GM12878 (cell line): Measurements from ENCODE around the gene PRCC. TPM values are rescaled to one million over a fixed set of nuclear protein-coding genes. Genes with fewer than 3 reads are reported as not detected.

Source experiments
- BRCA1 ChIP-seq: IDR thresholded peaks from 2 replicates; pipeline ENCODE4 v1.6.1; 2011; ENCODE audit warnings: low read depth, low read length, improper control_type of control experiment
- IKZF2 ChIP-seq, 2 experiments: fragments of 450-650 bp; IDR thresholded peaks; 2 replicates each; pipeline ENCODE4 v1.6.1; 2017; ENCODE audit warnings: mild to moderate bottlenecking in 2 of 2, moderate library complexity in 2 of 2
- PAX5 ChIP-seq: IDR thresholded peaks from 2 replicates; pipeline ENCODE4 v1.6.1; 2011; ENCODE audit warnings: low read depth, low read length, borderline replicate concordance
- POU2F2 ChIP-seq: IDR thresholded peaks from 3 replicates; pipeline ENCODE4 v1.6.1; 2011; ENCODE audit warnings: low read depth, mild to moderate bottlenecking, low read length, borderline replicate concordance
- RAD51 ChIP-seq: fragments of 450-650 bp; IDR thresholded peaks from 2 replicates; pipeline ENCODE4 v1.6.1; 2016; ENCODE audit warnings: moderate library complexity, mild to moderate bottlenecking, inconsistent platforms
- STAT1 ChIP-seq: fragments of 450-650 bp; conservative IDR thresholded peaks from 2 replicates; pipeline ENCODE4 v1.6.1; 2014; ENCODE audit warnings: antibody characterized with exemption, mild to moderate bottlenecking
- TARDBP ChIP-seq: IDR thresholded peaks from 2 replicates; pipeline ENCODE4 v1.6.1; 2016; ENCODE audit warnings: borderline replicate concordance
- polyA plus RNA-seq, 11 experiments: library from polyadenylated mRNA; depleted of rRNA in 4 of 11; unstranded in 6 of 11; stranded (reverse) in 5 of 11; fragments of >200 nt; fragmentation: Nextera tagmentation in 4 of 11; fragmentation: Illumina TruSeq in 1 of 11; extraction: Ambion mirVana in 4 of 11; extraction: Trizol in 1 of 11; gene quantifications; 1 replicate in 1 of 11; 2 replicates in 10 of 11; pipeline versions ENCODE4 v1.2.1 to v1.2.3, GENCODE V29; 2011 to 2016; ENCODE audit warnings: inconsistent platforms in 2 of 11, missing spikeins in 2 of 11, low read depth in 1 of 11
- total RNA-seq, 4 experiments: library from RNA; depleted of rRNA in 3 of 4; stranded (reverse); fragments of >200 nt in 3 of 4; fragmentation: Illumina TruSeq in 1 of 4; extraction: Trizol in 1 of 4; gene quantifications; 2 replicates each; pipeline versions ENCODE4 v1.2.1 to v1.2.3, GENCODE V29; 2013 to 2021
- TF ChIP-seq, protein P1 (sequence below): fragments of 450-650 bp; IDR thresholded peaks from 2 replicates; pipeline ENCODE4 v1.6.1; 2016; ENCODE audit warnings: mild to moderate bottlenecking
- TF ChIP-seq, protein P2 (sequence below): fragments of 450-650 bp; IDR thresholded peaks from 2 replicates; pipeline ENCODE4 v1.6.1; 2017; ENCODE audit warnings: mild to moderate bottlenecking, low read depth, inconsistent platforms; ENCODE audit not compliant: poor library complexity, severe bottlenecking

PRCC gene
- total and polyA plus RNA-seq, 10 of the 15 experiments (the other 5 are each of a cell fraction or from before 2014, with no cell fraction given), result 23.8 to 132 (median 63.1) TPM

DNA sequence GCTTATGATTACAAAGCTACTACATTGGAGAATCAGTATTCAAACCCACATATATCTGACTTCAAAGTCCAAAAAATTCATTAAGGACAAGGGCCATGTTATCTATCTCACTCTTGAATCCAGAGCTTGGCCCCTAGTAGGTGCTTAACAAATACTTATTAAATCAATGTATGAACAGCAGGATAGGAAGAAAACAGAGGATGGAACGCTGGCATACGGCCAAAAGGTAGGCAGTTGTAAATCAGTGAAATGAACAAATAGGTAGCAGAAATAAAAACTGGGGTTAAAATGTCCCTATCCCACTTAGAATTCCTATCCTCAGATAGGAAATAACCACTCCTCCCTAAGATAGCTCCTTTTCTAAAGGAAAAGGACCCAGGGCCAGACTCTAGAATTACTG is 28.4 kb upstream of the PRCC start (continued):
- TF ChIP-seq, protein P1, sequence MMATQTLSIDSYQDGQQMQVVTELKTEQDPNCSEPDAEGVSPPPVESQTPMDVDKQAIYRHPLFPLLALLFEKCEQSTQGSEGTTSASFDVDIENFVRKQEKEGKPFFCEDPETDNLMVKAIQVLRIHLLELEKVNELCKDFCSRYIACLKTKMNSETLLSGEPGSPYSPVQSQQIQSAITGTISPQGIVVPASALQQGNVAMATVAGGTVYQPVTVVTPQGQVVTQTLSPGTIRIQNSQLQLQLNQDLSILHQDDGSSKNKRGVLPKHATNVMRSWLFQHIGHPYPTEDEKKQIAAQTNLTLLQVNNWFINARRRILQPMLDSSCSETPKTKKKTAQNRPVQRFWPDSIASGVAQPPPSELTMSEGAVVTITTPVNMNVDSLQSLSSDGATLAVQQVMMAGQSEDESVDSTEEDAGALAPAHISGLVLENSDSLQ, result no peak
- TF ChIP-seq, protein P2, sequence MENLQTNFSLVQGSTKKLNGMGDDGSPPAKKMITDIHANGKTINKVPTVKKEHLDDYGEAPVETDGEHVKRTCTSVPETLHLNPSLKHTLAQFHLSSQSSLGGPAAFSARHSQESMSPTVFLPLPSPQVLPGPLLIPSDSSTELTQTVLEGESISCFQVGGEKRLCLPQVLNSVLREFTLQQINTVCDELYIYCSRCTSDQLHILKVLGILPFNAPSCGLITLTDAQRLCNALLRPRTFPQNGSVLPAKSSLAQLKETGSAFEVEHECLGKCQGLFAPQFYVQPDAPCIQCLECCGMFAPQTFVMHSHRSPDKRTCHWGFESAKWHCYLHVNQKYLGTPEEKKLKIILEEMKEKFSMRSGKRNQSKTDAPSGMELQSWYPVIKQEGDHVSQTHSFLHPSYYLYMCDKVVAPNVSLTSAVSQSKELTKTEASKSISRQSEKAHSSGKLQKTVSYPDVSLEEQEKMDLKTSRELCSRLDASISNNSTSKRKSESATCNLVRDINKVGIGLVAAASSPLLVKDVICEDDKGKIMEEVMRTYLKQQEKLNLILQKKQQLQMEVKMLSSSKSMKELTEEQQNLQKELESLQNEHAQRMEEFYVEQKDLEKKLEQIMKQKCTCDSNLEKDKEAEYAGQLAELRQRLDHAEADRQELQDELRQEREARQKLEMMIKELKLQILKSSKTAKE, result no peak
- TF ChIP-seq TARDBP (no peak), POU2F2 (no peak), PAX5 (no peak), RAD51 (no peak), BRCA1 (no peak), STAT1 (no peak), IKZF2 (IDR thresholded peaks at IDR 0.05) (no peak)
